GM12865 (cell line): ENCODE measurements around the gene TRPV5.

ENCODE experiments used
- DNase-seq: peaks from one replicate; pipeline ENCODE4 v3.0.0; 2010; ENCODE audit warnings: low read depth
- H3K4me3 ChIP-seq: 2 replicates; pipeline ENCODE4 v1.5.1; 2011; ENCODE audit warnings: mild to moderate bottlenecking, low read depth, low read length, control low read depth
- TF ChIP-seq, protein P1 (sequence below): IDR thresholded peaks from 2 replicates; pipeline ENCODE4 v1.5.1; 2011; ENCODE audit warnings: low read length, control low read depth, low read depth, inconsistent platforms; ENCODE audit not compliant: insufficient read depth; ENCODE audit errors: missing control alignments

The TRPV5 gene

DNA sequence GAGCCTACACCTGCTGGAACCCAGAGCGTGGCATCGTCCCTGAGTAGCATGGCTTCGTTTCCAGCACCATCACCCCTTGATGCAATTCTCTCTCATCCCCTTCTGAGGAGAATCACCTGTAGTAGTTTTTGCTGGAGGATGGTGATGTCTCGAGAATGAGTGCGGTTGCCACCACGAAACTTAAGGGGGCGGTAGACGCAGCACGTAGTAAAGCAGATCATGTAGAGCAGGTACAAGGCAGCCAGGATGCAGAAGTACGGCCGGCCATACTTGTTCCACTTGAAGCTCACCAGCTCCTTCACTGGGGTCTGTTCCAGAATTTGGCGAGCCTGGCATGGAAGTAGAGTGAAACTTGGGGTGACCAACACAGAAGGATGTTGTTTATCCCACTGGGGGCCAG lies 8.1 kb downstream of the TRPV5 start:
- TF ChIP-seq, protein P1, sequence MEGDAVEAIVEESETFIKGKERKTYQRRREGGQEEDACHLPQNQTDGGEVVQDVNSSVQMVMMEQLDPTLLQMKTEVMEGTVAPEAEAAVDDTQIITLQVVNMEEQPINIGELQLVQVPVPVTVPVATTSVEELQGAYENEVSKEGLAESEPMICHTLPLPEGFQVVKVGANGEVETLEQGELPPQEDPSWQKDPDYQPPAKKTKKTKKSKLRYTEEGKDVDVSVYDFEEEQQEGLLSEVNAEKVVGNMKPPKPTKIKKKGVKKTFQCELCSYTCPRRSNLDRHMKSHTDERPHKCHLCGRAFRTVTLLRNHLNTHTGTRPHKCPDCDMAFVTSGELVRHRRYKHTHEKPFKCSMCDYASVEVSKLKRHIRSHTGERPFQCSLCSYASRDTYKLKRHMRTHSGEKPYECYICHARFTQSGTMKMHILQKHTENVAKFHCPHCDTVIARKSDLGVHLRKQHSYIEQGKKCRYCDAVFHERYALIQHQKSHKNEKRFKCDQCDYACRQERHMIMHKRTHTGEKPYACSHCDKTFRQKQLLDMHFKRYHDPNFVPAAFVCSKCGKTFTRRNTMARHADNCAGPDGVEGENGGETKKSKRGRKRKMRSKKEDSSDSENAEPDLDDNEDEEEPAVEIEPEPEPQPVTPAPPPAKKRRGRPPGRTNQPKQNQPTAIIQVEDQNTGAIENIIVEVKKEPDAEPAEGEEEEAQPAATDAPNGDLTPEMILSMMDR, result no peak
- DNase-seq, result peak; percentile 24

DNA sequence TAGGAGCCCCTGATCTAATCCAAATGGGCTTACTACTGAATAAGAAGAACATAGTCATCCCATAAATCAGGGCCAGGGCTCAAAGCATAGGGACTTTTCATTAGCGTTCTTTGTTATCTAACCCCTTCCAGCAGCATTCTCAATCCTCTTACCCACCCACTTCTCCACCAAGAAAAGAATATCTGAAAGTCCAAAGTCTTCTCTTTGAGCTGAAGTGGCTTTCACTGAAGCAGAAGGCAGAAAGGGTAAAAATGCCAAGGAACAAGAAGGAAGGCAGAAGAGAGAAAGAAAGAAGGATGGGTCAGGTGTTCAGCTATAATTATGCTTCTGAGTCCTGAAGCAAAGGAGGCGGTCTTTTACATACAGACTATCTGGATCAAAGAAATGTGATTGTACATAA lies 10.2 kb downstream of the TRPV5 start:
- H3K4me3 ChIP-seq, result no peak overlapping the region
- TF ChIP-seq, protein P1, result no peak
- no peak for DNase-seq

More for the DNA sequence above, 8.1 kb downstream of the TRPV5 start:
- no peak overlapping the region for H3K4me3 ChIP-seq

DNA sequence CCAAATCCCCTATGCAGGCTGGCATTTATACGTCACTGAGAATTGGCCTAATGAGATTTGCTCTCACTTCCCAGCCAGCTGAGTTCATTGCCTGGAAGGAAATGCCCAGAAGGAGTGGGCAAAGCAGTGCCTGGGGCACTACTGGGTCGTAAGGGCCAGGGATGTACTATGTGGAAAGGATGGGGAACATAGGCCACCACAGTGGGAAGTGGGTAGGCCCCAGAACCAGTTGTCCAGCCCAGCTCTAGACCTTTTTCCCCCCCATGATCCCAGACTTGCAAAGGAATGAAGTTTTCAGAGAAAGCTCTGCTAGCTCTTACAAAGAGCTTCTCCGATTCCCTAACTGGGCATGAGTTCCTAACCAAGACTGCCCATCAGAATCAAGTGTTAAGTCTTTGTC lies 13.9 kb downstream of the TRPV5 start:
- DNase-seq, result no peak
- TF ChIP-seq, protein P1, result no peak
- H3K4me3 ChIP-seq, result no peak overlapping the region

DNA sequence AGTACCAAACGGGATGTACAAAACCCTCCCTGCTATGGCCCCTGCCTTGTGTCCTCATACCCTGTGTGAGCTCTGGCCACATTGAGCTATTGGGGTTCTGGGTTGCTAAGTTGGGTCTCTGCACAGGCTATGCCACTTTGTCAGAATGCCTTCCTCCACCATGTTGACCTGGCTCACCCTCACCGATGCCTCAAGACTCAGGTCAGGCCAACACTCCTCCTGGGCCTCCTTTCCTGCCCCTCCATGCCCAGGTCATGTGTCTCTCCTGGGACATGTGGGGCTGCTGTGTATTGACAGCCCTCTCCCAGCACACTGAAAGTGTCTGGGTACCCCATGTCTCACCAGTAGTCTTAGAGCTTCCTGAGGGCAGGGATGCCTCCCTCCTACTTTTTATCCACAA lies 14.6 kb downstream of the TRPV5 start:
- TF ChIP-seq, protein P1, result no peak
- no peak overlapping the region for H3K4me3 ChIP-seq
- no peak for DNase-seq

DNA sequence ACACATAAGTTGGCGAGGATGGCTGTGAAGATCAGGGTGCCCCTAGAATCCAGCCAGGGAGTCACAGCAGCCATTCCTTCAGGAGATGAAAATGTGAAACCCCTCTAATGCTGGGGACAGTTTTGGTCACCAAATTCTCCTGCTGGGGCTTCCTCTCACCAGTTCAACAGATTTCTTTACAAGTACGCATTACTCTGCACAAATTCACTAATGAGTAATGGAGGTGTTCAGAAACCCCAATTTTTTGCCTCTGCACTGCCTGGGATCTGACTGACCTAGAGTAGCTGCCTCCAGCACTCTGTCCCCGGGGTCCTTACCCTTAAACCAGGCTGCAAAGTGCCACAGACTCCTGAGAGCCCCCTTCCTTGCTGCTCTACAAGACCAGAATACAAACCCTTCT lies 16.1 kb downstream of the TRPV5 start:
- TF ChIP-seq, protein P1, result no peak
- DNase-seq, result no peak
- H3K4me3 ChIP-seq, result no peak overlapping the region

DNA sequence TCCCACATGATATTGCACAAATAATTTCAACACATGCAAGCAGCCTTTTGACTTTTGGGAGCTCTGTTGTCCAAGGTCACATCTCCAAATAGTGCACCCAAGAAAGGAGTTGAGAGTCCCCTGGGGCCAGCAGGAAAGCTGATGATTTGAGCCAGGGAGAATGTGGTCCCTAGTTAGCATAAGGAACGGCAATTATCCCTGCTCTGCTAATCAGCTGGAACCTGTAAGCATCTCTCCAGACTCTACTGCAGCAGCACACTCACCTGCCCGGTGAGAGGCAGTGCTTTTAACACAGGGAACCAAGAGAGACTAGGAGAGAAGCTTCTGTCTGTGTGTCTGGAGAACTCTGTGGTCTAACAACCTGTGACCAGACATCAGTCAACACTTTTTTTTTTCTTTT lies 17.0 kb downstream of the TRPV5 start:
- TF ChIP-seq, protein P1, result no peak
- no peak for DNase-seq
- H3K4me3 ChIP-seq, result no peak overlapping the region

DNA sequence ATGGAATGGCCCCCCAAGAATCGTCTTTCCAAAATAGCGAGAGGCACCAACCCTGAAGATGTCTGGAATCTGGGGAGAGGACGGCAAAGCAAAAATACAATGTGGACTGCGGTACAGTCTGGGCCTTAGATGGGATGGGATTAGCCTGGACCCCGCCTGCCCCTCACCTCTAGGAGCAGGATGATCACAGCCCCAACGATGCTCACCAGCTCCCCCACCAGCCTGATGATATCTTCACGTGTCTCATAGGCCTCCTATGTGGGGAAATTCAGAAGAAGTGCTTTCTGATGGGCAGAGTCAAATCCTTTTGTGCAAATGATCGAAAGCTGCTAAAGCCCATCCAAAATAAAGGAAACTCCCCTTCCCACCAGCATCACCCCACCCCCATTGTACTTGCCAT lies 18.2 kb downstream of the TRPV5 start:
- H3K4me3 ChIP-seq, result no peak overlapping the region
- no peak for DNase-seq
- TF ChIP-seq, protein P1, result no peak
